GM21717 (cell line): ENCODE results near the gene TEDC2.

Source experiments
- ATAC-seq: cut with Tn5 transposase; IDR thresholded peaks from one replicate; pipeline ENCODE4 v1.9.1; 2021; ENCODE audit warnings: mild to moderate bottlenecking, moderate library complexity; ENCODE audit not compliant: unreplicated experiment

Gene TEDC2

DNA sequence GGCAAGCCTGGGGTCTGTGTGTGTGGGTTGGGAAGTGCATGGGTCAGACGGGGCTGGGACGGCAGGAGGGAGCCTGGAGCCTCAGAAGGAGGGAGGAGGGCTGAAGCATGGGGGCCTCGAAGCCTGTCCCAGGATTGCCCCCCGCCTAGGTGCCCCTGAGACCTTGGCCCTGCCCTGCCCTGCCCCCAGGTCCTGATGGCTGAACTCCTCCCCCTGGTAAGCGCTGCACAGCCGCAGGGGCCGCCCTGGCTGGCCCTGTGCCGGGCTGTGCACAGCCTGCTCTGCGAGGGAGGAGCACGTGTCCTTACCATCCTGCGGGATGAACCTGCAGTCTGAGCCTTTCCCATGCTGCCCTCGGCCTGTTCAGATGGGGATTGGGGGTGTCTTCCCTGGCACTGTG is 4.4 kb downstream of the TEDC2 start:
- no peak for ATAC-seq

DNA sequence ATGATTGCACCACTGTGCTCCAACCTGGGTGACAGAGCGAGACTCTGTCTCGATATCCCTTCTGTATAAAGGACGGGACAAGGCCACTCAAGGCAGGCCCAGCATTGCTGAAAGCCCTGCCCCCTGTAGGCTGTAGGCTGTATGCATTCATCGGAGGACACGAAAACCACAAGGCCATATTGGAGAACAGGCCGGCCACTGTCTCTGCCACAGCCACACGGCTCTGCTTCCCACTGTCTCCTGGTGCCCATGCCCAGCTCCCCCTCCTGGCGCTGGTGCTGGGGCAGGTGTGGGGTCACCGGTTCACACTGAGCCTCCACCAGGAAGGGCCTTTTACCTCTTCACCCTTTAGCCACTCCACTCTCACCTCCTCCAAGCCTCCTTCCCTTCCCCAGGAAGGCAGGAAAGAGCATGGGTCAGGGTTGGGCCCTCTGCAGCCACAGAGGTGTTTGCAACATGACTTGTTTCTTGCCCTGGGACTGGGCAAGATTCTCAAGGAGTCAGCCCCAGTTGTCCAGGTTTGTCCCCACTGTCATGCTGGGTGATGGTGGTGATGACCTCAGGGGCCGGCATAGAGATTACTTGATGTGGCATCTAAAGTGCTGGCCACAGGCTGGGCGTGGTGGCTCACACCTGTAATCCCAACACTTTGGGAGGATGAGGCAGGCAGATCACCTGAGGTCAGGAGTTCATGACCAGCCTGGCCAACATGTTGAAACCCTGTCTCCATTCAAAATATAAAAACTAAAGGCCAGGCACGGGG is 5.9 kb downstream of the TEDC2 start:
- no peak for ATAC-seq

DNA sequence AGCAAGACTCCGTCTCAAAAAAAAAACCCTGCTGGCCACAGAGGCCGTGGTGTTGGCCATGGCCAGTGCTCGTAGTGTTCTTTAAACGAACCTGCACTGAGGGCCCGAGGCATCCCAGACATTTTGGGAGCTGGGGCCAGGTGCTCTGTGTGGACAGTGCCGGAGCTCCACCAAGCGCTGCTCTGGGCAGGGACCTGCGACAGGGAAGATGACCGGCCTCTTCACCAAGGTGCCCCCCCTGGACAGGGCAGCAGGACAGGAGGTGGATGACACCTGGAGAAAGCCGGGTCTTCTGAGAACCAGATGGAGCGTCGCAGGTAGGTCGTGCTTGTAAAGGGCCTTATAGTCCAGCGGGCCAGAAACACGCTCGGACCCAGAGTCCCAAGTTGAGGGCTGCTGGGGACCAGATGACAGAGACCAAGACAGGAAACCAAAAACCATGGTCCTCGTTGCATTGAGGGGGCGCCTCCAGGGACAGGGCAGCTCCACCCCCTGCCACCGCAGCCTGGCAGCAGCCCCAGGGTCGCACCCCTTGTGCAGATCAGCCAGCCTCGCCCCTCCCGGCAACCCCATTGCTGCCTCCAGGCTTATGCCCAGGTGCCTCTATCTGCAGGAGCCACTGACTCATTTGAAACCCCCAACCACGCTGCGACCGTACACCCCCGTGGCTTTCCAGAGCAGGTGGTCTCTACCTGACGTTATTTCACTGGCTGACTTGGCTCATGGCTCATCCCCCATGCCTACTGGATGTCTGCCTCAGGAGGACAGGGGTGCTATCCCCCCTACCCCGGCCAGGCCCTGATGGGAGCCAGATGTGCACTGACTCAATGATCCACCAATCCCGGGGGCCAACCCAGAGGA is 7.0 kb downstream of the TEDC2 start:
- ATAC-seq = no peak

- ATAC-seq = no peak
These were observed 7.8 kb downstream of the TEDC2 start for GRCh38 chr16:2467528-2468232.

DNA sequence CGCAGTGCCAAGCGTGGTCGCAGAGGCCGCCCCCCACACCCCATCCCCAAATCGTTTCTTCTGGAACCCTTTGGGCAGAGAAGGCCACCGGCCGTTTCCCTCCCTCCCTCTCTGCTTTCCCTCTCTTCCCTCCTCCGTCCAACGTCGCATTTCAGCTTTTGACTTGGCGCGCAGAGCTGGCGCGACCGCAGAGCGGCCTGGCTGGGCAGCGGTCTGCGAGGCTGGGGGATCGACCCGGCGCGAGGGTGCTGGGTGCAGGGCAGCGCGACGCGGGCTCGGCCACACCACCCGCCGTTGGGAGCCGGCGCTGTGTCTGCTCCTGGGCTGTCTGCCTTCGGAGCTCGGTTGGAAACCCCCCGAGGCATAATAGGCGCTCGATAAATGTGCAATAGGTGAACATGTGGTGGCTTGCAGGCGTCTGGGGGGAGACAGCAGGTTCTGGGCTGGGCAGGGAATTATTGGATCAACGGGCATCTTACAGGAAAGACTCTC is 8.4 kb downstream of the TEDC2 start:
- ATAC-seq = no peak

GRCh38 chr16:2468725-2469398 is 9.0 kb downstream of the TEDC2 start:
- ATAC-seq = no peak

DNA sequence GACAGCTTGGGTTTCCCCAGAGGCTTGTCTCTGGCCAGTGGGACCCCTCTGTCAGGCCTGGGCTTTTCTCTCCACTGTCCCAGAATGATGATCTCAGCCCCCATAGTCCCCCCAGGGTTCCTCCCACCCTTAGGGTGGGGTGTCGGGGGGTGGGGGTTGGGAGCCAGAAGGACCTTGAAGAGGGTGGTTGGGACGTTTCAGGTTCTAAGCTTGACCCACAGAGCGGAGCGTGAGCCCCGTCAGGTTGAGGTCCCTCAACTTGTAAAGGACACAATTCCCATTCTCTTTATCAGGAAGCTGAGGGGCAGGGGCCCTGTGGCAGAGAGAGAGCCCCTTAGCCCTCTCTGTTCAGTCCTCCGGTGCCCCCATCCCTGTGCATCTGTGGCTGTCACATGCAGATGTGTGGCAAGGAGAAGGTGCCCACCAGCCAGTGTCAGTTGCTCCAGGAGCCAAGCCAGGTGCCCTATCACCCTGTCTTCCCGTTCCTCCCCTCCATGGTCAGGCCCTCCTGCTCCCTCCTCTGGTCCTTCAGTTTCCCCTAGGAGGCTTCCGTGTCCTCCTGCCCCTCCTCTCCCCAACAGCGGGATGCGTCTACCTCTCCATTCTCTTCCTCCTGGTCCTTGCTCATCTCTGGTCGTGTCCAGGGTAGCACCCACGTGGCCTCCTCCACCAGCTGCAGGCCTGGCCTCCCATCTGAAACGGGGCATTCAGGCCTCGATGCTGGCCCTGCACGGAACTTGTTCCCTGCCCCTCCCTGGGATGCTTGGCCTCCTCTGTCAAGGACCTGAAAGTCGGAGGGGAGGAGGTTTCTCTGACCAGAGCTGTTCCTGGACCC is 9.7 kb downstream of the TEDC2 start:
- no peak for ATAC-seq

- no peak for ATAC-seq
These were observed 10.3 kb downstream of the TEDC2 start for GRCh38 chr16:2470234-2470601.

DNA sequence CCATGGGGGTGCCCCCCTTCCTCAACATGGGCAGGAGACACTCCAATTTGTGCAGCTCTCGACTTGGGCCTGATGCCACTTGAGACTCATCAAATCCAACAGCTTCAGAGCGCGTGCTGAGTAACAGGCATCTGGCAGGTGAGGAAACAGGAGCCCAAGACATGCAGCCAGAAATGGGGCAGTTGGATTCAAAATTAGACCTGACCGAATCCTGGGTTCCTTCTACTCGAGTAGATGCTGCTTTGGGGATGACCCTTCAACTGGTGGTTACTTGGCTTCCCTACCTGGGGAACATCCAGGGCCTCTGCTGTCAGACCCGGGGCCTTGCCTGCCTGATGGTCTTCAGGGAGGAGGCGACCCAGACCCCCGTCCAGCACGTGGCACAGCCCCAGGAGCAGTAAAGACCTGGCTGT is 10.7 kb downstream of the TEDC2 start:
- no peak for ATAC-seq

GRCh38 chr16:2471016-2471652 is 11.2 kb downstream of the TEDC2 start, which contains the start of gene NTN3:
TSS of gene NTN3 (plus strand) at chr16:2471297. CDS start at chr16:2471702, 405 bp downstream.
- ATAC-seq = no peak

GRCh38 chr16:2471653-2472487 is 12.0 kb downstream of the TEDC2 start:
- ATAC-seq = no peak

GRCh38 chr16:2472488-2472864 is 12.6 kb downstream of the TEDC2 start:
- no peak for ATAC-seq

- no peak for ATAC-seq
These were observed 13.1 kb downstream of the TEDC2 start for GRCh38 chr16:2472885-2473445.

- no peak for ATAC-seq
These were observed 13.6 kb downstream of the TEDC2 start for GRCh38 chr16:2473446-2473926.

- ATAC-seq = peak; percentile 12
These were observed 14.3 kb downstream of the TEDC2 start for GRCh38 chr16:2473999-2474876.

DNA sequence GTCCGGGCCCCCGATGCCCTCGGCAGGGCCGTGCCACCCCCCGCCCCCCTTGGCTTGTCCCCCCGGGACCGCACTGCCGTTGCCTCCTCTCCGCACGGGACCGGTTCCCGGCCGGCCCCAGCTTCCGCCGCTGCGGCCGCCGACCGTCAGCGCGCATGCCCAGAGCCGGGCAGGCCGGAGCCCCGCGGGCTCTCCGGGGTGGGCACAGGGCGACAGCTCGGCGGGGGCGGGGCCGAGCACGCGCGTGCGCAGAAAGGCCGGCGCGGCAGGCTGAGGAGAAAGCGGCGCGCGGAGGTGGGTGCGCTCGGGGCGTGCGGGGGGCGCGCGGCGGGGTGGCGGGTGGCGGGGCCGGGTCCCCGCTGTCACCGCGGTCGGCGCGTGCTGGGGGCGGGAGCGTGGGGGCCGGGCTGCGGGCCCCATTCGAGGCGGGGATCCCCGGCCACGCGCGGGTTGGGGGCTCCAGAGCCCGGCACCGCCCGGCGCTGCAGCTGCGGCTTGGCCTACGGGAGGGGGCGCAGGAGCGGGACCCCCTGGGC is 15.0 kb downstream of the TEDC2 start, which contains the start of gene TBC1D24:
Gene TBC1D24, plus strand, starts transcription at position 251 of the 536 bp plus-strand sequence. CDS start 21,022 bp downstream, outside the sequence.
- ATAC-seq = peak; percentile 40
